Bone marrow (tissue), 2 donors: ENCODE results near the gene RASAL2.
A peak's percentile ranks its signal among the peaks of the same experiment; 100 is the strongest.
"Not testable (repeated sequence)": the region's sequence is repeated elsewhere in the genome, so short reads cannot be mapped to it uniquely, and the experiment has no call there.

Experiments
- DNase-seq, 2 donors: peaks; one replicate each; lab custom pipeline; 2025; lab: John Stamatoyannopoulos, UW

The RASAL2 gene

GRCh38 chr1:178119628-178120027 lies 25.7 kb downstream of the RASAL2 start:
- peak in 1 of 2 donors; percentile 68 for DNase-seq

DNA sequence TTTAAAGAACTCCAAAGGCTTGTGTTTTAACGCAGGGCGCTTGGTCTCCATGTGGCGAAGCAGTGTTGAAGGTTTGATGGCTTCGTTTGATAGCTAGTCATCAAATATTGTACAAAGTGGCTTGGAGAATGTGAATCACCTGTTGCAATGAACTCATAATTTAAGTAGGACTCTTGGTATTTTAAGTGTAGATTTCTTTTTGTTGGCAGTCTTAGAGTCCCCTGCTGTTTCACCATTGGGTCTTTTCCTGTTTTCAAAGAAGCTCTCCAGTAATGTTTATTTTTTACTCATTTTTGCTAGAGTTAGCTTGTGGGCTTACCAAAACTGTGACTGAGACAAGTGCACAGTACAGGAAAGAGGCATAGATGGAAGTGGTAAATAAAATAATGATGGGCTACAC lies 26.2 kb downstream of the RASAL2 start:
- DNase-seq, result no peak

- not testable (repeated sequence) for DNase-seq
These were observed 26.7 kb downstream of the RASAL2 start for GRCh38 chr1:178120520-178121052.

DNA sequence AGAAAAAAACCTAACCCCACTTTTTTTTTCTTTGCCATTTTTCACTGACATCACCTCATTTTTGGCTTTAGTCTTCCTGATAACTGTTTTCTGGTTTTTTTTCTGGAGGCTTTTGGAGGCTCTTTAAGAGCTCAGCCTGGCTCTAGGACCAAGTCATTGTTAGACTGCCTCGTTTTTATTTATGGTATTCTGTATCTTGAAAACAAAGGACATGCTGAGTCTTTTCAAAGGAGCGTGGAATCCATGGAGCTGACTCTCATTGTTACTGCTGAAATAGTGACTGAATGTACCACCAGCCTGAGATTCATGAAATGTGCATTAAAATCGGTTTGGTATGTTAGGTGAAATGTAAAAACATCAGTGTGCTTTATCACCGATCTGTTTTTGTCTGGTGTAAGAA lies 28.0 kb downstream of the RASAL2 start:
- no peak for DNase-seq

- DNase-seq, result no peak
These were observed 28.4 kb downstream of the RASAL2 start for GRCh38 chr1:178122283-178122682.

GRCh38 chr1:178124115-178124514 lies 30.2 kb downstream of the RASAL2 start:
- DNase-seq, result no peak

DNA sequence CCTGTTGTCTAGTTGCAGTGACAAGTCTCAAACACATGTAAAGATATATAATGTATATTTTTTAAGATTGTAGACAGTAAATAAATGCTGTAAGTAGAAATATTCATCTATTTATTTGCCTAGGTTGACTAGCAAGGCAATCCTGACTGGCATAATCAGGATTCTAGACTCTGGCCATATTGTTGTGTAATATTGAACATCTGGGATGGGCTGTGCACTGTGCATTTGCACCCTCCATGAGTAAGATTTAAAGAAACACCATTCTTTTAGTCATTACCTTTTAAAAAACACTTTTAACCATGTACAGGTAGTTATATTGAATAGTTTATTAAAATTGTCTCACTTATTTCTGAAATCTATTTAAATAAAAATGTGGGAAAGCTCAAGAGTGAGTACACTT lies 32.4 kb downstream of the RASAL2 start:
- DNase-seq, result no peak

DNA sequence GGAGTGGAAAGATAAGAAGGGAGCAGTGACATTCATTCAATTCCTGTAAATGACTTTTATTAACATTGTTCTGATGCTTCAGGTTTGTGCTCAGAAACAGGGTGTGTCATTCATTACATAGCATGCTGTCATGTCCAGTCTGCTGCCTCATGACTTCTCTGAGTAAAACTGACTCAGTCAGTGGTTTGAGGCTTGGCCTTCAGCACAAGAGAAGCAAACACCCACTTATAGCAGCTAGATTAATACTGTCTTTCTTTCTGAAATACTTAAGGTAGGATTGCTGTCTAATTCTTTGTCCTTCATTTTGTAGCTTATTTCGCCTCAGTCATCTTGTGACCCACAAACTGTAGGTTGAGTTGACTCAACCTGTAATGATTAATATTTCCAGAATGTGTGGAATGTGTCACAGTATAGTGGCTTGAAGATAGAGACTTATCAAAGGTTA lies 32.9 kb downstream of the RASAL2 start:
- no peak for DNase-seq

DNA sequence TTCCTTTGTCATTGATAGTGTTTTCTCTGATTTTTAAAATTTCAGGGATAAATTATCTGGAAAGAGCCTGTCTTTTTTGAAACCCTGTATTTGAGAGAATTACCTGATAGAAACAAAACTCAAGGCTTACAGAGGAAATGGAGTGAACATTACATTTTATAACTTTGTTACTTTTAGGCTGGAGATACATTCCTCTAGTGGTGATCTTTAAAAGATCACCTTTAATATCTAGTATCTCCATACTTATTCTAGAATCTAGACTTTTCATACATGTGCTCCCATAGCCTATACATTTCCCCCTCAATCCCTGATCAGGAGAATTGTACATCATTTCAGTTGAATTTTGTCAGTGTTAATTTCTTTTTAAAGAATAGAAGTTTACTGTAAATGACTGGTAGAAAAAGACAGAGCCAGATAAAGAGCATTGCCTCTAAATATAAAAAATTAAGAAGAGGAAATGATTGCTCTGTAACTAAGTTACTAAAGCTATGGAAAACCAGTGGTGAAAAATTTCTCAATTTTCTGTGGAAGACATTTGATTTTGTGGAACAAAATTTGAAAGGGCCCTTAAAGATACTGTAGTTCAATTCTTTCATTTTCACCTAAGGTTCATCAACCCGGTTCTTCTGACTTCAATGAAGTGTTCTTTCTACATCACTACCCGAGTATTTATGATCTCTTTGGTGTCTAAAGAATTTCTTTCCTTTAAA lies 33.7 kb downstream of the RASAL2 start:
- DNase-seq, result no peak

- peak in 1 of 2 donors; percentile 8 for DNase-seq
These were observed 39.5 kb downstream of the RASAL2 start for GRCh38 chr1:178133239-178133989.

DNA sequence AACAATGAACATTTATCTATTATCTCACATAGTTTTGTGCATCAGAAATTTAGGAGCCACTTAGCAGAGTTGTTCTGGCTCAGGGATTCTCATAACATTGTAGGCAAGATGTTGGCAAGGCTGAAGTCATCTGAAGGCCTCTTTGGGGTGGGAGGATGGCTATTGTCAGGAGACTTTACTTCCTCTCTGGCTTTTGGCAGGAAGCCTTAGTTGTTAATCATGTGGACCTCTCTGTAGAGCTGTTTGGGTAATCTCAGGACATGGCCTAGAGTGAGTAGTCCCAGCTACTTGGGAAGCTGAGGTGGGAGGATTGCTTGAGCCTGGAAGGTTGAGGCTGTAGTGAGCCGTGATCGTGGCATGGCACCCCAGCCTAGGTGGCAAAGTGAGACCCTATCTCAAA lies 40.2 kb downstream of the RASAL2 start:
- peak in 1 of 2 donors; percentile 61 for DNase-seq

GRCh38 chr1:178137238-178137637 lies 43.3 kb downstream of the RASAL2 start:
- no peak for DNase-seq

DNA sequence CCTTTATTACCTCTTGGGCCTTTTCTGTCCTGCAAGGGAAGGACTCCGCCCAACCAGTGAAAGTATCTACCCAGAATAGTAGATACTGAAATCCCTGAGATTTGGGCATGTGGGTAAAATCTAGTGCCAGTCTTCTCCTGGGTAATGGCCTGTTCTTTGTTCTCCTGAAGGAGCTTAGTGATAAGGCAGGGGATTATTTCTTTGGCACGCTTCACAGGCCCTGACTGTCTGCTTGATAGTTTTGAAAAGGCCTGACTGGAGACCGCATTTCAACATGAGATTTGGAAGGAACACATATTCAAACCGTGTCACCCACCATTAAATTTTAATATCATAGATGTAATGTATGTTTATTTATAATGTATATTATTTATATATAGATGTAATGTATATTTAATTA lies 48.9 kb downstream of the RASAL2 start:
- no peak for DNase-seq

- peak in 1 of 2 donors; percentile 4 for DNase-seq
These were observed 50.1 kb downstream of the RASAL2 start for GRCh38 chr1:178143730-178144690.

DNA sequence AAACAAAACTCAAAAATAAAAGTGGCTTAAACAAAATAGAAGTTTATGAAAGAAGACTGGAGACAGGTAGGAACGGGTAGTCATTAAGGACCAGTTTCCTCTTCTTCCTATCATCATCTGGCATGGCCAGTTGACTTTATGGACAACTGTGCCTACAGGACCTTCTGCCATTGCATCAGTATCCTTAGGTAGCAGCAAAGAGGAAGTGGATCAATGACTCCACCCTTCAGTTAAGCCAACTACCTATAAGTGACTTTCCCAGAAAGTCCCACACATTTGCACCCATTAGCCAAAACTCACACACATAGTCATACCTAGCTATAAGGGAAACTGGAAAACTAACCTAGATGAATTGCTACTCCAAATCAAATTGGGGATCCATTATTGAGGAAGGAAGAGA lies 51.7 kb downstream of the RASAL2 start:
- no peak for DNase-seq

DNA sequence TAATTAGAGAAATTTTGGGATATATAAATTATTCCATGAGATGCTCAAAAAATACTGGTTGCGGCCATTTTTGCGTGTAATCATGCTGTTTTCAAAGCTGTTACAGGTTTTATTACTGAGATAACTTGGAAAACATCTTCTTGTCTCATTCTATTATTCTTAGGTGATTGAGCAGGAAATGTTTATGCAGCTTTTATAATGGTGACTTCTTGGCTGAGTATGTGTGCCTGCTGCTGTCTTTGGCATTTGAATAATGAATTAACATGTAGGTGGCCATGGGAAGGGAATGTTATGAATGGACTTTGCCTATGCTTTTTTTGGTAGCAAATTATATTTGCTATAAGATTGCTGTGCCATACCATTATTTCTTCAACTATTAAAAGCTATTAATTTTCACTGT lies 52.5 kb downstream of the RASAL2 start:
- DNase-seq, result no peak

DNA sequence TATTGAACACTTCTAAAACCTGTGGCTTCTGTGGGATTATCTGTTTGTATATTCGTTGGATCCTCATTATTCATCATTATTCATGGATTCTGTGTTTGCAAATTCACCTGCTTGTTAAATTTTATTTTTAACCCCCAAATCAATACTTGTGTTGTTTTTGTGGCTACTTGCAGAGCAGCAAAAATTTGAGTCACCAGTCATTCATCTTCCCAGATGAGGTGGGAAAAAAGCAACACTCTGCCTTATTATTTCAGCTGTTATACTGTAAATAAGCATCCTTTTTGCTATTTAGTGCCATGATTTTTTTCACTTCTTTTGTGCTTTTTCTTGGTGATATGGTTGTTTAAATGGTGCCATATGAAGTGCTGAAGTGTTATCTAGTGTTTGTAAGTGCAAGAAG lies 56.7 kb downstream of the RASAL2 start:
- no peak for DNase-seq

DNA sequence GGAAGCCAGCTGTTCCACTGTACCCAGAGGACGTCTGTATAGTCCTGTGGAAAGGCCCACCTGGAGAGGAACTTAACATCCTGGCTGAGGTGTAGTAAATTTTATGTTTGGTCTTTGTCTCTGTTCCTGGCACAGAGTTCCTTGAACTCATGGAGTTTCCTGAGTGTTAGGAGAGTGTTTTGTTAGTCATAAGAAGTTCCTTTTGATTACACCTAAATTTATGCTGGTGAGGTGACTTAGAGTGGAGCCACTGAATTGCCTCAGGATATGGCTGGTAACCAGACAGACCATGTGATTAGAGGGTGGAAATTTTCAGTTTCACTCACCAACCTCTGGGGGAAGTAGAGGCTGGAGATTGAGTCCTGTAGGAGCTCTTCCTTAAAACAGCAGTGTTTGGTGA lies 57.9 kb downstream of the RASAL2 start:
- DNase-seq, result no peak

- DNase-seq, result no peak
These were observed 61.8 kb downstream of the RASAL2 start for GRCh38 chr1:178155481-178156255.

GRCh38 chr1:178160736-178161475 lies 67.0 kb downstream of the RASAL2 start:
- no peak for DNase-seq

- DNase-seq, result no peak
These were observed 67.6 kb downstream of the RASAL2 start for GRCh38 chr1:178161516-178161915.
